Tibial nerve (tissue), 4 donors: ENCODE results near the gene CCDC152.

Experiments
- CTCF ChIP-seq, 5 experiments: fragments of 200-600 bp in 3 of 5; fragments of 450-650 bp in 2 of 5; sonication (generic) in 3 of 5; IDR thresholded peaks; one replicate each; pipeline ENCODE4 v1.5.1; 2016 to 2019; ENCODE audit warnings: antibody characterized with exemption in 5 of 5, mild to moderate bottlenecking in 3 of 5, moderate library complexity in 2 of 5
- EP300 ChIP-seq, 2 donors: sonication (generic); formaldehyde crosslinking; IDR thresholded peaks; one replicate each; pipeline ENCODE4 v1.6.1; 2017; ENCODE audit warnings: antibody characterized with exemption in 2 of 2, mild to moderate bottlenecking in 1 of 2
- POLR2A ChIP-seq, 2 donors: fragments of 450-650 bp; IDR thresholded peaks; one replicate each; pipeline ENCODE4 v1.6.1; 2017; ENCODE audit warnings: antibody characterized with exemption in 2 of 2, mild to moderate bottlenecking in 2 of 2, moderate library complexity in 2 of 2

GRCh38 chr5:42787845-42788244 lies 31.2 kb downstream of the CCDC152 start:
- TF ChIP-seq CTCF (IDR thresholded peaks at IDR 0.05) (no peak), POLR2A (IDR thresholded peaks at IDR 0.05) (no peak), EP300 (IDR thresholded peaks at IDR 0.05) (no peak)
